Activated CD4-positive, alpha-beta T cell treated with anti-CD3 and anti-CD28 coated beads, Interleukin-2, amount 50 U/mL, for 48 hours (primary cell): ENCODE results near the gene NRN1.
A peak's percentile ranks its signal among the peaks of the same experiment; 100 is the strongest.
"Not testable (repeated sequence)": the region's sequence is repeated elsewhere in the genome, so short reads cannot be mapped to it uniquely, and the experiment has no call there.

Experiments used
- DNase-seq, 2 experiments: peaks; one replicate each; pipeline ENCODE4 v3.0.0-alpha.2; 2020

NRN1 gene

GRCh38 chr6:6006428-6007365, at the start of gene NRN1:
Gene NRN1, minus strand, starts transcription at chr6:6006925. Its CDS starts 176 bp downstream, at chr6:6006749.
- DNase-seq = no peak

GRCh38 chr6:6052216-6052615, 45.5 kb upstream of the NRN1 start:
- DNase-seq = no peak

- DNase-seq = no peak
These were observed 40.0 kb upstream of the NRN1 start for GRCh38 chr6:6046716-6047115.

- DNase-seq = no peak
These were observed 33.3 kb upstream of the NRN1 start for GRCh38 chr6:6039946-6040509.

- no peak for DNase-seq
These were observed 30.5 kb upstream of the NRN1 start for GRCh38 chr6:6037179-6037578.

- DNase-seq = no peak
These were observed 27.1 kb upstream of the NRN1 start for GRCh38 chr6:6033858-6034257.

- DNase-seq = no peak
These were observed 19.9 kb upstream of the NRN1 start for GRCh38 chr6:6026513-6027205.

GRCh38 chr6:6025736-6026135, 19.0 kb upstream of the NRN1 start:
- DNase-seq = no peak

- no peak for DNase-seq
These were observed 17.5 kb upstream of the NRN1 start for GRCh38 chr6:6024220-6024619.

GRCh38 chr6:6022841-6023240, 16.1 kb upstream of the NRN1 start:
- DNase-seq = not testable (repeated sequence)

- peak; percentile 71 to 76 for DNase-seq
These were observed 2.1 kb upstream of the NRN1 start for GRCh38 chr6:6008648-6009421.

GRCh38 chr6:6008089-6008647, 1.4 kb upstream of the NRN1 start:
- no peak for DNase-seq

- peak; percentile 49 to 62 for DNase-seq
These were observed 802 bp upstream of the NRN1 start for GRCh38 chr6:6007366-6008088.

- no peak for DNase-seq
These were observed 708 bp downstream of the NRN1 start for GRCh38 chr6:6006006-6006427.

- no peak for DNase-seq
These were observed 1.4 kb downstream of the NRN1 start for GRCh38 chr6:6005051-6006005.

- no peak for DNase-seq
These were observed 2.2 kb downstream of the NRN1 start for GRCh38 chr6:6004390-6004995.

GRCh38 chr6:6003621-6004366, 2.9 kb downstream of the NRN1 start:
- peak; percentile 37 to 49 for DNase-seq

- DNase-seq = peak in 1 of 2 experiments; percentile 36
These were observed 3.7 kb downstream of the NRN1 start for GRCh38 chr6:6002848-6003620.
